ENCODE measurements around the gene SLBP.
A peak's percentile ranks its signal among the peaks of the same experiment; 100 is the strongest.
"Not testable (repeated sequence)": the region's sequence is repeated elsewhere in the genome, so short reads cannot be mapped to it uniquely, and the experiment has no call there.

The SLBP gene

GRCh38 chr4:1711571-1712215, 426 bp downstream of the SLBP start:
- Histone ChIP-seq H3K27me3 (replicated peaks; ENCODE audit: control insufficient read depth, insufficient read depth, low read length, poor library complexity, severe bottlenecking) (no peaks in the 10 kb centered on the region), H3K4me3 (ENCODE audit: insufficient read depth, low read depth, low read length, poor library complexity, severe bottlenecking) (peak overlapping the region; percentile 64), H3K9me3 (ENCODE audit: control insufficient read depth, low read length) (no peaks in the 10 kb centered on the region), H3K27ac (ENCODE audit: insufficient read depth, low read length, poor library complexity, severe bottlenecking) (peak overlapping the region; percentile 98), H3K4me1 (ENCODE audit: control insufficient read depth, insufficient read depth, low read length, poor library complexity, severe bottlenecking) (peaks cover 29% of the 10 kb centered on the region), H3K36me3 (ENCODE audit: control insufficient read depth, insufficient read depth, low read length) (peaks cover 6% of the 10 kb centered on the region)
- peak in 1 of 3 donors; percentile 29 for DNase-seq

- no peaks in the 10 kb centered on the region for H3K9me3 ChIP-seq (ENCODE audit: control insufficient read depth, low read length)
- DNase-seq, result no peak
- peaks cover 29% of the 10 kb centered on the region for H3K4me1 ChIP-seq (ENCODE audit: control insufficient read depth, insufficient read depth, low read length, poor library complexity, severe bottlenecking)
- H3K27me3 ChIP-seq (replicated peaks; ENCODE audit: control insufficient read depth, insufficient read depth, low read length, poor library complexity, severe bottlenecking), result no peaks in the 10 kb centered on the region
- peaks cover 10% of the 10 kb centered on the region for H3K36me3 ChIP-seq (ENCODE audit: control insufficient read depth, insufficient read depth, low read length)
- peak overlapping the region; percentile 64 for H3K4me3 ChIP-seq (ENCODE audit: insufficient read depth, low read depth, low read length, poor library complexity, severe bottlenecking)
- H3K27ac ChIP-seq (ENCODE audit: insufficient read depth, low read length, poor library complexity, severe bottlenecking), result peak overlapping the region; percentile 98
These were observed 1.0 kb downstream of the SLBP start for GRCh38 chr4:1711055-1711570.

GRCh38 chr4:1708581-1708980, 3.5 kb downstream of the SLBP start:
- Histone ChIP-seq H3K27me3 (replicated peaks; ENCODE audit: control insufficient read depth, insufficient read depth, low read length, poor library complexity, severe bottlenecking) (no peaks in the 10 kb centered on the region), H3K36me3 (ENCODE audit: control insufficient read depth, insufficient read depth, low read length) (peaks cover 22% of the 10 kb centered on the region), H3K9me3 (ENCODE audit: control insufficient read depth, low read length) (no peaks in the 10 kb centered on the region), H3K4me3 (ENCODE audit: insufficient read depth, low read depth, low read length, poor library complexity, severe bottlenecking) (no peak overlapping the region), H3K27ac (ENCODE audit: insufficient read depth, low read length, poor library complexity, severe bottlenecking) (no peak overlapping the region), H3K4me1 (ENCODE audit: control insufficient read depth, insufficient read depth, low read length, poor library complexity, severe bottlenecking) (peaks cover 18% of the 10 kb centered on the region)
- no peak for DNase-seq

- H3K4me1 ChIP-seq (ENCODE audit: control insufficient read depth, insufficient read depth, low read length, poor library complexity, severe bottlenecking), result peaks cover 11% of the 10 kb centered on the region
- no peak overlapping the region for H3K27ac ChIP-seq (ENCODE audit: insufficient read depth, low read length, poor library complexity, severe bottlenecking)
- H3K4me3 ChIP-seq (ENCODE audit: insufficient read depth, low read depth, low read length, poor library complexity, severe bottlenecking), result no peak overlapping the region
- peaks cover 37% of the 10 kb centered on the region for H3K36me3 ChIP-seq (ENCODE audit: control insufficient read depth, insufficient read depth, low read length)
- no peak for DNase-seq
- no peaks in the 10 kb centered on the region for H3K27me3 ChIP-seq (replicated peaks; ENCODE audit: control insufficient read depth, insufficient read depth, low read length, poor library complexity, severe bottlenecking)
- H3K9me3 ChIP-seq (ENCODE audit: control insufficient read depth, low read length), result no peaks in the 10 kb centered on the region
These were observed 5.8 kb downstream of the SLBP start for GRCh38 chr4:1706358-1706757.

- Histone ChIP-seq H3K27ac (ENCODE audit: insufficient read depth, low read length, poor library complexity, severe bottlenecking) (no peak overlapping the region), H3K4me3 (ENCODE audit: insufficient read depth, low read depth, low read length, poor library complexity, severe bottlenecking) (no peak overlapping the region), H3K27me3 (replicated peaks; ENCODE audit: control insufficient read depth, insufficient read depth, low read length, poor library complexity, severe bottlenecking) (no peaks in the 10 kb centered on the region), H3K9me3 (ENCODE audit: control insufficient read depth, low read length) (no peaks in the 10 kb centered on the region), H3K36me3 (ENCODE audit: control insufficient read depth, insufficient read depth, low read length) (peaks cover 37% of the 10 kb centered on the region), H3K4me1 (ENCODE audit: control insufficient read depth, insufficient read depth, low read length, poor library complexity, severe bottlenecking) (peaks cover 9% of the 10 kb centered on the region)
- DNase-seq, result no peak
These were observed 6.4 kb downstream of the SLBP start for GRCh38 chr4:1705732-1706131.

- H3K4me1 ChIP-seq (ENCODE audit: control insufficient read depth, insufficient read depth, low read length, poor library complexity, severe bottlenecking), result no peaks in the 10 kb centered on the region
- H3K9me3 ChIP-seq (ENCODE audit: control insufficient read depth, low read length), result no peaks in the 10 kb centered on the region
- H3K27me3 ChIP-seq (replicated peaks; ENCODE audit: control insufficient read depth, insufficient read depth, low read length, poor library complexity, severe bottlenecking), result no peaks in the 10 kb centered on the region
- H3K27ac ChIP-seq (ENCODE audit: insufficient read depth, low read length, poor library complexity, severe bottlenecking), result no peak overlapping the region
- H3K36me3 ChIP-seq (ENCODE audit: control insufficient read depth, insufficient read depth, low read length), result peaks cover 53% of the 10 kb centered on the region
- DNase-seq, result no peak
- H3K4me3 ChIP-seq (ENCODE audit: insufficient read depth, low read depth, low read length, poor library complexity, severe bottlenecking), result no peak overlapping the region
These were observed 8.3 kb downstream of the SLBP start for GRCh38 chr4:1703867-1704266.

GRCh38 chr4:1701671-1702070, 10.4 kb downstream of the SLBP start:
- not testable (repeated sequence) for H3K27me3 ChIP-seq (replicated peaks; ENCODE audit: control insufficient read depth, insufficient read depth, low read length, poor library complexity, severe bottlenecking); H3K9me3 ChIP-seq (ENCODE audit: control insufficient read depth, low read length); H3K4me1 ChIP-seq (ENCODE audit: control insufficient read depth, insufficient read depth, low read length, poor library complexity, severe bottlenecking); DNase-seq; H3K4me3 ChIP-seq (ENCODE audit: insufficient read depth, low read depth, low read length, poor library complexity, severe bottlenecking); H3K27ac ChIP-seq (ENCODE audit: insufficient read depth, low read length, poor library complexity, severe bottlenecking)
- peaks cover 63% of the 10 kb centered on the region for H3K36me3 ChIP-seq (ENCODE audit: control insufficient read depth, insufficient read depth, low read length)

- DNase-seq, result no peak
- H3K27me3 ChIP-seq (replicated peaks; ENCODE audit: control insufficient read depth, insufficient read depth, low read length, poor library complexity, severe bottlenecking), result no peaks in the 10 kb centered on the region
- H3K27ac ChIP-seq (ENCODE audit: insufficient read depth, low read length, poor library complexity, severe bottlenecking), result no peak overlapping the region
- H3K9me3 ChIP-seq (ENCODE audit: control insufficient read depth, low read length), result no peaks in the 10 kb centered on the region
- H3K4me3 ChIP-seq (ENCODE audit: insufficient read depth, low read depth, low read length, poor library complexity, severe bottlenecking), result no peak overlapping the region
- peaks cover 77% of the 10 kb centered on the region for H3K36me3 ChIP-seq (ENCODE audit: control insufficient read depth, insufficient read depth, low read length)
- H3K4me1 ChIP-seq (ENCODE audit: control insufficient read depth, insufficient read depth, low read length, poor library complexity, severe bottlenecking), result no peaks in the 10 kb centered on the region
These were observed 16.2 kb downstream of the SLBP start for GRCh38 chr4:1695913-1696312.

- Histone ChIP-seq H3K27ac (ENCODE audit: insufficient read depth, low read length, poor library complexity, severe bottlenecking) (no peak overlapping the region), H3K36me3 (ENCODE audit: control insufficient read depth, insufficient read depth, low read length) (peaks cover 59% of the 10 kb centered on the region)
- peak; percentile 54 to 65 (median 55) for DNase-seq
These were observed 18.8 kb downstream of the SLBP start for GRCh38 chr4:1693131-1693896.

GRCh38 chr4:1691737-1692373, 20.3 kb downstream of the SLBP start:
- H3K27ac ChIP-seq (ENCODE audit: insufficient read depth, low read length, poor library complexity, severe bottlenecking), result no peak overlapping the region
- no peak overlapping the region for H3K4me3 ChIP-seq (ENCODE audit: insufficient read depth, low read depth, low read length, poor library complexity, severe bottlenecking)
- no peak for DNase-seq
- H3K4me1 ChIP-seq (ENCODE audit: control insufficient read depth, insufficient read depth, low read length, poor library complexity, severe bottlenecking), result no peaks in the 10 kb centered on the region
- no peaks in the 10 kb centered on the region for H3K27me3 ChIP-seq (replicated peaks; ENCODE audit: control insufficient read depth, insufficient read depth, low read length, poor library complexity, severe bottlenecking)
- H3K36me3 ChIP-seq (ENCODE audit: control insufficient read depth, insufficient read depth, low read length), result peaks cover 53% of the 10 kb centered on the region
- H3K9me3 ChIP-seq (ENCODE audit: control insufficient read depth, low read length), result no peaks in the 10 kb centered on the region

More at GRCh38 chr4:1693131-1693896, 18.8 kb downstream of the SLBP start:
- H3K4me3 ChIP-seq (ENCODE audit: insufficient read depth, low read depth, low read length, poor library complexity, severe bottlenecking), result no peak overlapping the region
- H3K4me1 ChIP-seq (ENCODE audit: control insufficient read depth, insufficient read depth, low read length, poor library complexity, severe bottlenecking), result no peaks in the 10 kb centered on the region
- no peaks in the 10 kb centered on the region for H3K9me3 ChIP-seq (ENCODE audit: control insufficient read depth, low read length)
- H3K27me3 ChIP-seq (replicated peaks; ENCODE audit: control insufficient read depth, insufficient read depth, low read length, poor library complexity, severe bottlenecking), result no peaks in the 10 kb centered on the region
